IPS-11a (cell line): ENCODE results near the gene KRTAP21-2.
"Not testable (repeated sequence)": the region's sequence is repeated elsewhere in the genome, so short reads cannot be mapped to it uniquely, and the experiment has no call there.

ENCODE experiments used
- H3K4me3 ChIP-seq: one replicate; pipeline ENCODE4 v1.5.1; 2013; ENCODE audit warnings: low read depth, low read length, control low read depth

Gene KRTAP21-2

GRCh38 chr21:30747159-30747558 is at the start of gene KRTAP21-2:
KRTAP21-2 (minus strand) TSS chr21:30747259; CDS start chr21:30747202, 57 bp downstream.
- H3K4me3 ChIP-seq = no peak within 1 kb of the TSS

- H3K4me3 ChIP-seq = no peak overlapping the region
Measured at GRCh38 chr21:30793581-30794314, 46.7 kb upstream of the KRTAP21-2 start.

GRCh38 chr21:30779249-30779648 is 32.2 kb upstream of the KRTAP21-2 start:
- H3K4me3 ChIP-seq = no peak overlapping the region

GRCh38 chr21:30769724-30770431 is 22.8 kb upstream of the KRTAP21-2 start:
- H3K4me3 ChIP-seq = no peak overlapping the region

DNA sequence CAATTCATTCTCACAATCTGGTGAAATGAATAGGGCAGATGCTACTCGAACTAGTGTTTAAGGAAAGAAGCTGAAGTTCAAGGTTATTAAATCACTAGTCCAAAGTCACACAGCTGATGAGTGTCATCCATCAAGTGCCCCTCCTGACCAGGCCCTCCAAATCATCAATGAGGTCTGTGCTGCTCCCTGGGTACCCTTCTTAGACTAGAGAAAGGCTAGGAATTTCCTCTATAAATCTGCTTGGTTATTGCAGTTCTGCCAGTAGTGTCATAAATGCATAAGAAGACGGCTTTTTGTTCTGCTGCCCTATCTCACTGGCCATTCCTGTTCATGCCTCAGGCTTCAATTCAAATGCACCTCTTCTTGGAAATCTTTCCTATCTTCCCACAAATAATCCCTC is 13.7 kb upstream of the KRTAP21-2 start:
- no peak overlapping the region for H3K4me3 ChIP-seq

- no peak overlapping the region for H3K4me3 ChIP-seq
Measured at GRCh38 chr21:30758306-30758705, 11.2 kb upstream of the KRTAP21-2 start.

DNA sequence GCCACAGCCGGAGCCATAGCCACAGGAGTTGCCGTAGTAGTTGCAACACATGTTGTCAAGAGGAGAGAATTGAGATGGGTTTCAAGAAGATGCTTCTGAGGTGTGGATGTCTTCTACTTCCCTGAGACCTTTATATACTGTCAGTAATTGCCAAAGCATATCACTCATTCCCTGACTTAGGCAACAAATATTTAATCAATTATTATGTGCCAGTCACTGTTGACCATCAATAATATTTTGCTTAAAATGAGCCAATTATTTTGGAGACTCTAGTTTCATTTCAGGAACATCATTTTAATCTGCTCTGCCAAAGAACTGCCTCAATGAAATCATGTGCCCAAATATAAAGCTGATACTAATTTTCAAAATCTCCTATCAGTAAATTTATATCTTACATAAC is 8.3 kb upstream of the KRTAP21-2 start, which contains the start of gene KRTAP21-1:
Gene KRTAP21-1 (minus strand): TSS at position 101 of the 400 bp plus-strand sequence. CDS start 50 bp downstream, at position 51.
- H3K4me3 ChIP-seq = not testable (repeated sequence)

DNA sequence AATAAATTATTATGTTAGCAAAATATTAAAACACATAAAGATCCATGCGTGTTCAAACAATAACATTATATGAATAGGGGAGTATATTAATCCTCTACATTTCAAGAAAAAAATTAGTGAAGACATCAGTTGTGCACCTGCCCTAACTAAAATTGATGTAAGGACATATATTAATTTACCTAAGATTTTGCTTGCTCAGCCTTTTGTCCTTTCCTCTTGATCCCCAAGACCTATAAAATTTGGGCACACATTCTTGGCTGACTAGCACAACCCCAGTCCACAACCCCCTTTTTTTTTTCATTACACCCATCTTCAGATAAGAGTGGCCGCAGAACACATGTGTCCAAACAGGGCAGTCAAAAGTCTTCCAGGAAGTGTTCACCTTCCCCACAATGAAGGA is 6.6 kb downstream of the KRTAP21-2 start:
- H3K4me3 ChIP-seq = no peak overlapping the region

DNA sequence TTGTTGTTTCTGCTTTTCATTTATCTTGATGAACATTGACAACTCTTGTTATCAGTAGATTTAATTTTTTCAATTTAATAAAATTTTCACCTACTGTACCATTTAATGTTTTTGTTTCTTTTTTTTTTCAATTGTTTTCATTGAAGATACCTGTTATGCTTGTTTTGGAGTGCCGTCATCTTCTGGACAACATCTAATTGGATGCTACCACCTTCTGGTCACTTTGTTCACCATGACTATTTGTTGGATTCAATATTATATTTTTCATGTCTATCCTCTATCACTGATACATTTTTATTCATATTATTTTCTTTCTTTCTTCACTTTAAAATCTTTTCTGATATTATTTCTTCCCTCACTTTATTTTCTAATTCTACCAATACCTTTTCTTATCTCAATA is 14.0 kb downstream of the KRTAP21-2 start:
- H3K4me3 ChIP-seq = no peak overlapping the region

DNA sequence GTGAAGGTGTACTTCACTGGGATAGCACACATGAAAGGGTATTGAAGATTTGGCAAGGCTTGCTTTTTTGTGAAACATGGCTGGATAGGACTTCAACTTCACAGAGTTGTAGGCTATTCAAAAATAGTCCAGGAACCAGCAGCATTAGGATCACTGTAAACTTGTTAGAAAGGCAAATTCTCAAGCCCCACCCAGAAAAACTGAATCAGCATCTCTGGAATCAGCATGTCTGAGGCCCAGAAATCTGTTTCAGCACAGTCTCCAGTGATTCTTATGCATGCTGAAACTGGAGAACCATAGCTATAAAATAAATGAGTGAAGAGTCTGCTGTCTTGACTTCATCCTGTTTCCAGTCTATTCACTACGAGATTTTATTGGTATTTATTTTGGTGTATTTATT is 20.3 kb downstream of the KRTAP21-2 start:
- H3K4me3 ChIP-seq = no peak overlapping the region

- no peak overlapping the region for H3K4me3 ChIP-seq
Measured at GRCh38 chr21:30719401-30719800, 27.7 kb downstream of the KRTAP21-2 start.

- no peak within 1 kb of the TSS for H3K4me3 ChIP-seq
Measured at GRCh38 chr21:30718239-30718909, 28.7 kb downstream of the KRTAP21-2 start, which contains the start of gene KRTAP21-3. KRTAP21-3 (minus strand) TSS chr21:30718777; CDS start chr21:30718759, 18 bp downstream.

GRCh38 chr21:30717105-30717504 is 30.0 kb downstream of the KRTAP21-2 start:
- no peak overlapping the region for H3K4me3 ChIP-seq

GRCh38 chr21:30714946-30715345 is 32.1 kb downstream of the KRTAP21-2 start:
- H3K4me3 ChIP-seq = no peak overlapping the region

DNA sequence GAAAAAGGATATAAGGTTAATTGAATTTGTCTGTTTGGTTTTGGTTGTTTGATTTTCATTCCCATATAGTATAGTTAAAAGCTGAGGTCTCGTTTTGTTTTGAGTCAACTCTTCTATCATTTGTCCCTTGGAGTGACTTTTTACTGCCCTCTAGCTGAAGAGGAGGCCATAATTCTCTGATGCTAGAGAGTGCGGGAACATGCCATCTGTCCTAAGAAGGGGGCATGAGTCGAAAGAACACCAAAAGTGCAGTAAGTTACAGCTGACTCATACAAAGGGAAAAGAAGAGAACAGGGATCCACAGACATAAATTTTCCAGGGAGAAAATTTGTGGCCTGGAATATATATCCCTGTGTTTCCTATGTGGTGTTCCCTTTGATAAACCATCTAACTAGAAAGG is 32.6 kb downstream of the KRTAP21-2 start:
- H3K4me3 ChIP-seq = no peak overlapping the region

- H3K4me3 ChIP-seq = no peak overlapping the region
Measured at GRCh38 chr21:30713766-30714165, 33.3 kb downstream of the KRTAP21-2 start.

DNA sequence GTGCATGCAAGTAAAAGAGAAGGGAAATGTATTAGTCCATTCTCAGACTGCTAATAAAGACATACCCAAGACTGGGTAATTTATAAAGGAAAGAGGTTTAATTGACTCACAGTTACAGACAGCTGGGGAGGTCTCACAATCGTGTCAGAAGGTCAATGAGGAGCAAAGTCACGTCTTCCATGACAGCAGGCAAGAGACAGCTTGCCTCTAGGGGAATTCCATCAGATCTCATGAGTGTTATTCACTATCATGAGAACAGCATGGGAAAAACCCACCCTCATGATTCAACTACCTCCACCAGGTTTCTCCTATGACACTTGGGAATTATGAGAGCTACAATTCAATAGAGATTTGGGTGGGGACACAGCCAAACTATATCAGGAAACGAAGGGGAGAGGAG is 36.6 kb downstream of the KRTAP21-2 start:
- H3K4me3 ChIP-seq = no peak overlapping the region

- no peak overlapping the region for H3K4me3 ChIP-seq
Measured at GRCh38 chr21:30707409-30707808, 39.6 kb downstream of the KRTAP21-2 start.
